ENCODE measurements around the gene CIRBP.

The CIRBP gene

DNA sequence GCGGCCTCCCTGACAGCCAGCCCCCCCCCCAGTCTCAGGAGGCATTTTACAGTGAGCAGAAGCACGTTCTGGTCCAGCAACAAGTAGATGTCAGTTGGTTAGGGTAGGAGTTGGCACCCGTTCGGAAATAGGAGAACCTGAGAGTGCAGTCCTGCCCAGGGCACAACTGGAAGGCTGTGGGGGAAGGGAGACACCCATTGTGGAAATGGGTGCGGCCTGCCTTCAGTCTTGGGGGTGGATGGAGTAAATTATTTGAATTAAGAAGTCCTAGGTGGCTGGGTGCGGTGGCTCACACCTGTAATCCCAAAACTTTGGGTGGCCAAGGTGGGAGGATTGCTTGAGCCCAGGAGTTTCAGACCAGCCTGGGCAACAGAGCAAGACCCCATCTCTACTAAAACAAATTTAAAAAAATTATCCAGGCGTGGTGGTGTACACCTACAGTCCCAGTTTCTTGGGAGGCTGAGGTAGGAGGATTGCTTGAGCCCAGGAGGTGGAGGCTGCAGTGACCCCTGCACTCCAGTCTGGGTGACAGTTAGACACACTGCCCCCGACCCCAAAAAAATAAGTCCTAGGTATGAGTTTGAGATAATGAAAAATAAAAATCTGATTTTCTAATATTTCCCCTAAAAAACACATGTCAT is 1.2 kb downstream of the CIRBP start:
- no peak for DNase-seq

DNA sequence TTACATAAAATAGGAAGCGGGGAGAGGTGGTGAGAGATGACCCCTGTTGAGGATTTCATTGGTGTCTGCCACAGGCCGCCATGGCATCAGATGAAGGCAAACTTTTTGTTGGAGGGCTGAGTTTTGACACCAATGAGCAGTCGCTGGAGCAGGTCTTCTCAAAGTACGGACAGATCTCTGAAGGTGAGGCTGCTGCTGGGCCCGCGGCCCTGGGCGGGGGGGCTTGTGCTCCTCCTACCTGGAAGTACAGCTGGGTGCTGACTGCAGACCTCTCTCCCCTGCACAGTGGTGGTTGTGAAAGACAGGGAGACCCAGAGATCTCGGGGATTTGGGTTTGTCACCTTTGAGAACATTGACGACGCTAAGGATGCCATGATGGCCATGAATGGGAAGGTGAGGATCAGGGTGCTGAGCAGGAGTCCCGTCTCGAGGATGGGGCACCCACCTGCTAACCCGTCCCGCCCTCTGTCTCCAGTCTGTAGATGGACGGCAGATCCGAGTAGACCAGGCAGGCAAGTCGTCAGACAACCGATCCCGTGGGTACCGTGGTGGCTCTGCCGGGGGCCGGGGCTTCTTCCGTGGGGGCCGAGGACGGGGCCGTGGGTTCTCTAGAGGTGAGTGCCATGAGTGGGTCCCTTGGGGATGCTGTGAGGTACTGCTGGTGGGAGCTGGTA is 1.9 kb downstream of the CIRBP start:
- DNase-seq = no peak

DNA sequence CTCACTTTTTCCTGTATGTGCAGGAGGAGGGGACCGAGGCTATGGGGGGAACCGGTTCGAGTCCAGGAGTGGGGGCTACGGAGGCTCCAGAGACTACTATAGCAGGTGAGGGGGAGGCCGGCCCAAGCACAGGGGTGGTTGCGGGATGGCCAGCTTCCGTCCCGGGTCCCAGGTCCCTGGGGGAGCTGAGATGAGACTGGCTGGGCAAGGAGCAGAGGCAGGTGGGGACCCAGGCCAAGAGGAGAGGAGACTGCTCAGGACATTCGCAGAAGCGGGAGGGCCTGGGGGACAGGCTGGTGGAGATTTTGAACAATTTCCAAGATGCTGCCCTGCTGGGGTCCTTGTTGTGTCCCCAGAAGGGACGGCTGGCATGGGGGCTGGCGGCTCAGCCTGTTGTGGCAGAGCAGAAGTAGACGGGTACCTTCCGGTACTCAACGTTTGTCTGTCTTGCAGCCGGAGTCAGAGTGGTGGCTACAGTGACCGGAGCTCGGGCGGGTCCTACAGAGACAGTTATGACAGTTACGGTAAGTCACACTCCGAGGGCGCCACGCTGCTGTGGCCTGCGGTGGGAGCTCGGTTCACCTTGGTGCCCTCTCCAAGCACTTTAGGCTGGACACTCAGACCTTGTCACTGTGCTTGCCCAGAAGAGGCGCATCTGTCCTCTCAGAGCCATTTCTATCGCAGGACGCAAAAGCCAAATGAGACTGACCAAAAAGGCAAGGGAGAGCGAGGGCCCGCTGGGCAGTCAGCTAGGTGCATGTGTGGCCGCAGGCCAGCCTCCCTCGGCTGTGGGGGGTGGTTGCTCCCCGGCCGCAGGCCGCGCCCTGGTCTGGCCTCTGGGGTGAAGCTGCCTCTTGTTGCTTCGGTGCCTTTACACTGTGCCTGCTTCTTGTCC is 2.6 kb downstream of the CIRBP start:
- no peak for DNase-seq

DNA sequence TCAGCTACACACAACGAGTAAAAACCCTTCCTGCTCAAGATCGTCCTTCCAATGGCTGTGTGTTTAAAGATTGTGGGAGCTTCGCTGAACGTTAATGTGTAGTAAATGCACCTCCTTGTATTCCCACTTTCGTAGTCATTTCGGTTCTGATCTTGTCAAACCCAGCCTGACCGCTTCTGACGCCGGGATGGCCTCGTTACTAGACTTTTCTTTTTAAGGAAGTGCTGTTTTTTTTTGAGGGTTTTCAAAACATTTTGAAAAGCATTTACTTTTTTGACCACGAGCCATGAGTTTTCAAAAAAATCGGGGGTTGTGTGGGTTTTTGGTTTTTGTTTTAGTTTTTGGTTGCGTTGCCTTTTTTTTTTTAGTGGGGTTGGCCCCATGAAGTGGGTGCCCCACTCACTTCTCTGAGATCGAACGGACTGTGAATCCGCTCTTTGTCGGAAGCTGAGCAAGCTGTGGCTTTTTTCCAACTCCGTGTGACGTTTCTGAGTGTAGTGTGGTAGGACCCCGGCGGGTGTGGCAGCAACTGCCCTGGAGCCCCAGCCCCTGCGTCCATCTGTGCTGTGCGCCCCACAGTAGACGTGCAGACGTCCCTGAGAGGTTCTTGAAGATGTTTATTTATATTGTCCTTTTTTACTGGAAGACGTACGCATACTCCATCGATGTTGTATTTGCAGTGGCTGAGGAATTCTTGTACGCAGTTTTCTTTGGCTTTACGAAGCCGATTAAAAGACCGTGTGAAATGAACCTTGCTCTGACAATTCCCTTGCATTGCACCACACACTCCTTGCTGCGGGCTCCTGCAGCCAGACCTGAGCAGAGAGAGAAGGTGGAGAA is 3.5 kb downstream of the CIRBP start:
- DNase-seq = no peak

DNA sequence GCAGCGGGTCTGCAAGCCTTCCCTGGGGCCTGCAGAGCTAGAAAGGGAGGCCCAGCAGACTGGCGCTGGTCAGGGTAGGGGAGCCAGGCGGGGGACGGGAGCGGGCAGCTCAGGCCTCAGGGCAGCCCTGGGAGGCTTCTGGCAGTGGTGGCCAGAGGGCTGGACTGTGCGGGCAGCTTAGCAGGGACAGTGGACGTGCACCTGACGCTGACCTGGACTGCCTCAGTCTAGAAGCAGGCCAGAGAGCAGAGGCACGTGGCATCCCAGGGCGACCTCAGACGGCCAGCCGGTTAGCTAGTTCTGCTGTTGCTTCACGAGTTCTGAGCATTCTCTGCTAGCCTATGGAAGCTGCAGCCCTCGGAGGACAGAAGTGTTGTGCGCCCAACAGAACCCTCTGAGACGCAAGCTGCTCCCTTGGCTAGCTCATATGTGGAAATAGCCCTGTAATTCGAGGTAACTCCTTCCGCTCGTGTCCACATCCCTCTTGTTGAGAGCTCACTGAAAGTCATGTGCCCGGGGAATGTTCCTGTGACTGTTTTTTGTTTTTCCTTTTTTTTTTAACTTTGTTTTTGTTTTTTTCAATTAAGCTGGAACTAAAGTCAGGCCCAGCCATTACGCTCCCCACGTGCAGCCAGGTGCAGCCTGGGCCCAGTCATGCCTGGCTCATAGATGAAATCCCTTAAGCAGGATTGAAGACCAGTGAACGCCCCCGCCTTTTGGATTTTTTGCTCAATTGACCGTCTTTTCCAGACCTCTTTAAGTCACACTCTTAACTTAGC is 4.3 kb downstream of the CIRBP start:
- no peak for DNase-seq

DNA sequence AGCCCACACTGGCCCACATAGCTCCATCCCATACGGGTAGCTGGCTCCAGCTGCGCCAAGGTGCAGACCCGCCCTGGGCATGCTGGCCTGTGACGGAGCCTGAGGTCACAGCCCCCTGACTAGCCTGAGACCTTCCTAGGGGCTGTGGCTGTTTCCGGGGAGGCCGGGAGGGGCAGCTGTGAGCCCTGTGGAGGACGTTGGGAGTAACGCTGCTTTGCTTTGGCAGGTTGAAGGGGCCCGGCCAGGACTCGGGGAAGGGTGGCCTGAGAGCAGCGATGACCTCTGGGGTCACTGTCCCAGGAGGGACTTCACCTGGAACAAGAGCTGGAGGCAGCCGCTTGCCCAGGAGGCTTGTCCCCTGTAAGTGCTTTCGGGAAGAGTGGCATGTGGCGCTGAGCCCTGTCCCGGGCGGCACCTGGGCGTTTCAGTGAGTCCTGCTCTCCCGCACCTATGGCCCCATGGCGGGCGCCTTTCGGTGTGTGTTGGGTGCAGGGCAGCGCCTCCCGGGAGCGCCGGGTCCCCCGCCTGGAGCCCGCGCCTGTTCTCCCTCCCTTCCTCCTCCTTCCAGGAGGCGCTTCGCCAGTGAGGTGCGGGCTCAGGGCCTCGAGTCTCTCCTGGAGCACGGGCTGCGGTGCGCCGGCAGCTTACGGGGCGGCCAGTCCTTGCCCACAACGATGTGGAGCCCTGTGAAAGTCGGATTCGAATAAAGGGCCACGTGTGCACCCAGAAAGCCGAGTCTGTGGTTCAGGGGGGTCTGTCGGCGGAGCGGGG is 5.1 kb downstream of the CIRBP start:
- no peak for DNase-seq

DNA sequence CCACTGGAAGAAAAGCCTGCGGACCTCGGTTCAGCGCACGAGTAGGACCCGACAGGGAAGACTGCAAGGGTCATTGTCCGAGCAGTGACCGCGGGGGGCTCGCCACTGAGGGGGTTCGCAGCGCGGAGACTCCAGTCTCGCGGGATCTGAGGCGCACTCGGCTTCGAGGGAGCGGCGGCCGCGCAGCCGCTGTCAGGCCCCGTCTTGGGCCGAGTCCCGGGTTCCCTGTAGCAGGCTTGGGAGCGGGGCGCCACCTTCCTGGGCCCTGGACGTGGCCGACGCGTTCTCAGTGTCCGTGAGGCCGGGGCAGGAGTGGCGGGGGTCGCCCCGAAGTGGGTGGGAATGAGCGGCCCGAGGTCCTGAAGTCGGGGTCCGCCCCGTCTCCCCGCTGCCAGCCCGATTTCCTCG is 5.7 kb downstream of the CIRBP start:
- no peak for DNase-seq

DNA sequence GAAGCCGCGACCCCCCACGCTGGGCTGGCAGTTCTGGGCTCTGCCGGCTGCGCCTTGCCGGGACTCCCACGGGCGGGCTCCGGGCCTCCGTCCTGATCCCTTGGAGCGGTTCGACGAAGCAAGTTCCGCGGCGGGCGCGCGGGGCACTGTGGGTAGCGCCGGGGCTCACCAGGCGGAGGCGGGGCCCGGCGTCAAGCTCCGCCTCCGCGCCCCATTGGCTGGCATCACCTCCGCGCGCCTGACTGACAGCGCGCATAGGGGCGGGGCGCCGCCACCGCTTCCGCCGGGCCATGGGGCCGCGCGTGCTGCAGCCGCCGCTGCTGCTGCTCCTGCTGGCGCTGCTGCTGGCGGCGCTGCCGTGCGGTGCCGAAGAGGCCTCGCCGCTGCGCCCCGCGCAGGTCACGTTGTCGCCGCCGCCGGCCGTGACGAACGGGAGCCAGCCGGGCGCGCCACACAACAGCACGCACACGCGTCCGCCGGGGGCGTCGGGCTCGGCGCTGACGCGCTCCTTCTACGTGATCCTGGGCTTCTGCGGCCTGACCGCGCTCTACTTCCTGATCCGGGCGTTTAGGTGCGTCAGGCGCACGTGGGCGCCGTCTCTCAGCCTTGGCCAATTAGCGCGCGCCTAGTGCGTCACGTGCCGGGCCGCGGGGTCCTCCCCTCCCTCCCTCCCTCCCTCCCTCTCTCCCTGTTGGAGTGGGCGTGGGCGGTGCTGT is 6.3 kb downstream of the CIRBP start, which contains the start of gene FAM174C:
Gene FAM174C (plus strand): TSS at position 271 of the 716 bp plus-strand sequence. CDS start 20 bp downstream, at position 291.
- DNase-seq = peak; percentile 93

DNA sequence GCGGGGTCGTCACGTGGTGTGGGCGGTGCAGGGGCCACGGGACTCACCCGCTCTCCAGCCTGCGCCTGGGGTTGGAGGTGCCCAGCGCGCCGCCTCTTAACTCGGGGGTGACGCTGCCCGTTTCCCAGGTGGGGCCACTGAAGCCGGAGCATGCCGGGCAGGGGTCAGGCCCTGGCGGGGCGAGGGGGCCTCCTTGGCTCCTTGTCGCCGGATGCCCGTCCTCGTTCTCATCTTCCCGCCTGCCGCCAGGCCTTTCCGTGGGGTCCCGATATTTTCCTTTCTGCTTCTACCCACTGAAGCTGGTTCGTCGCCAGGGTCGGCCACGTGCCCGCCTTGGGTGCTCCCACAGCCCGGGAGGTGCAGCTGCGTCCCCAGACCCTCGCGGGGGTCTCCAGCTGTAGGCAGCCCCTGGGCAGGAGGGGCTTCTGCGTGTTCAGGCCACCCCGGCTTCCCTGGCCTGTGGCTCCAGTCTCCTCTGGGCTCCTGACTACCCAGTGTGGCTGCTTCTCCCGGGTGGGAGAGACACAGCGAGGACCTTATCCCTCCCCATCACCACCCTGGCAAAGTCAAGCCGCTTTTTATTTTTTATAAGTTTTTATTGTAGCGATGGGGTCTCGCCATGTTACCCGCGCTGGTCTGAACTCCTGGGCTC is 7.0 kb downstream of the CIRBP start:
- no peak for DNase-seq

DNA sequence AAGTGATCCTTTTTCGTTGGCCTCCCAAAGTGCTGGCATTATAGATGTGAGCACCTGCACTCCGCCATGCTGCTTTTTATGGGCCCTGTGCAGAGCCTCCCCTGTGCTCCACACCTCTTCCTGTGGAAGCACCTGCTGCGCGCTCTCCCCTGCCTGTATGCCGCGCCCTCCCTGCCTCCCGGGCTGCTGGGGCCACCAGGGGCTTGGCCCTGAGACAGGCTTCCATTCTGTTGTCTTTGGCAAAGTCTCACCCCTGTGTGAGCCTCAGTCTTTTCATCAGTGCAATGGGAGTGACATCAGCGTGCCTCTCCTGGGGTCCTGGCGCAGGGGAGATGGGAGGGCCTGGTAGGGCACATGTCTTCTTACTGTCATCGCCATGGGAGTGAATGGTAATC is 7.5 kb downstream of the CIRBP start:
- DNase-seq = no peak

DNA sequence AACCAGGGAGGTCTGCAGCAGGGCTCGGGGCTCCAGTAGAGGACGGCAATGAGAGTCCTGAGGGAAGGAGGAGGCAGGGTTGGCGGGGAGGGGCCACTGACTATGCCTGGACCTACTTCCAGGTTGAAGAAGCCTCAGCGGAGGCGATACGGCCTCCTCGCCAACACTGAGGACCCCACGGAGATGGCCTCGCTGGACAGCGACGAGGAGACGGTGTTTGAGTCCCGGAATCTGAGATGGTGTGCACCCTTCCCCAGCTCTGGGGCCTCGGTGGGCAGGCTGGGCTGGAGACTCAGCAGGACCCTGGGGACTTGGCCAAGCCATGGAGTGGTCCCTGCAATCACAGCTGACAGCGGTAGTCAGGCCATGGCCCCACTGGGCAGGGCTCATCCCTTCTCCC is 7.9 kb downstream of the CIRBP start:
- no peak for DNase-seq

DNA sequence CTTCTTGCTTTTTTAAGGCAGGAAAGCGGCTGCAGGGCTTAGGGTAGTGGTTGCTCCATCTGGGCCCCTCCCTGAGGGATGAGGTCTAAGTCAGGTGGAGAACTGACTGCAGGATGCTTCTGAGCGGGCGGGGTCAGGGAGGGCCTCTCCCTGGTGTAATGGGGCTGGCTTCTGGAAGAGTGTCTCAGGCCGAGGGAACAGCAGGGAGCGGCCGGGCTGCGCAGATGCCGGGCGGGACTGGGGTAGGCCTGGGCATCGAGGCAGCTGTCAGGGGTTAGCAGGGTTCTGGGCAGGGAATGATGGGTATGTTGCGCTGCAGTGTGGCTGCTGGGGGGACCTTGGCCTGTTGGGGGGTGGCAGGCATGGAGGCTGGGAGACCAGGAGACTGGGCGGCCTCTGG is 8.9 kb downstream of the CIRBP start:
- DNase-seq = no peak

DNA sequence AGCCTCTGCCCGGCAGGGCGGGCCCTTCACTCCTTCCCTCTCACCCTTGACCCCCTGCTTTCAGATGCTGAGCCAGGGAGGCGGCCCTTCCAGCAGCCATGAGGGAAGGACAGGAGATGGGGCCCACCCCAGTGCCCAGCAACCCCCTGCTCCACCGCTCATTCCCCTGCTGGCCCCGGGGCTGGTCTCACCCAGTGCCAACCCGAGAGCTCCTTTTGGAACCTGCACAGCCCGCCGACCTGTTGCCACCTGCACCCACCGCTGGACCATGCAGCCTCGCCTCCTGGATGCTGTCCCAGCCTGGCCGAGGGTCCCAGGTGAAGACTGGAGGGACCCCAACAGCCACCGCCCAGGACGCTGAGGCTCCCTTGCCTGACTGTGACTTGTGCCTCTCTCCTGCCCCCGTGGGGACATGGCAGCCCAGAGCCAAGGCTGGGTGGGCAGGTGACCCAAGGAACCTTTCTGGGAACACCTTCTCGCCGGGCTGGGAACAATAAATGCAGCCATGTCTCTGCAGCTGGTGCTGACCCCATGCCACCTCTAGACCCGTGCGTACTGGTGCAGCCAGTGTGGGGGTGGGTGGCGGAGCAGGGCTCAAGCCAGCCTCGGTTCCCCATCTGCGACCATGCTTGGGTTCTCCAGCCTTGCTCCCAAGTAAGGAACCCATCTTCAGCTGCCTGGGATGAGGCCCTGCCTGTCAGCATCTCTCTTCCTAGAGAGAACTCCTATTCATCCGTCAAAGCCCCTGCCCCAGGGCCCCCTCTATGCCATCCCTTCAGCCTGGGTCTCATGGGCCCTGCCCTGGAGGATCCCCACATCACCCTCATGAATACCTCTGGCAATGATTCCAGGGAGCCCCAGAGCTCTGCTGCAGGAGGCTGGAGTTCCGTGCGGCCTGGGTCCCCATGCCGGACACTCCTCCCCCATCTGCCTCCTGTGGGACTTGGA is 9.9 kb downstream of the CIRBP start:
- no peak for DNase-seq

DNA sequence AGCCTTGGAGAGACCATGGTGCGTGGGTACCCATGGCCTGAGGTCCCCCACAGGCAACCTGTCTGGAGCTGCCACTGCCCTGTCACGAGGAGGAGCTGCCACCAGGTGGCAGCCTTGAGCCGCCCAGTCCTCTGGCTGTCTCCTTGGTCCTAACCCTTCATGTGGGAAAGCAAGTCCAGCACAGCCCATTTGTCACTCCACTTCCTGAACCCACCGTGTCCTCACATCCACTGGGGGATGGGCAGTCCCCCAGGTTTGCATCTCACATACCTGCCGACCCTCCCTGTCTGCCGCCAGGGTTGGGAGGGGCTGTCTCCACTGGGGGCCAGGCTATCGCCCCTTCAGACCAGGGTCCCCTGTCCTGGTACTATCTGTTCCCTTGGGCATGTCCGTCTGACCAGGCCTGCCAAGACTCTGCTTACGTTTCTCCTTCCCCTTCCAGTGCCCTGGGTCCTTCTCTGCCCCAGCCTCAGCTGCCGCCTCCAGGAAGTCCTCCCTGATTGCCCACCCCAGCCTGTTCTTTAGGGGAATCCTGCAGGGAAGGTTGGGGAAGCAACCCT is 10.7 kb downstream of the CIRBP start:
- DNase-seq = peak; percentile 76

DNA sequence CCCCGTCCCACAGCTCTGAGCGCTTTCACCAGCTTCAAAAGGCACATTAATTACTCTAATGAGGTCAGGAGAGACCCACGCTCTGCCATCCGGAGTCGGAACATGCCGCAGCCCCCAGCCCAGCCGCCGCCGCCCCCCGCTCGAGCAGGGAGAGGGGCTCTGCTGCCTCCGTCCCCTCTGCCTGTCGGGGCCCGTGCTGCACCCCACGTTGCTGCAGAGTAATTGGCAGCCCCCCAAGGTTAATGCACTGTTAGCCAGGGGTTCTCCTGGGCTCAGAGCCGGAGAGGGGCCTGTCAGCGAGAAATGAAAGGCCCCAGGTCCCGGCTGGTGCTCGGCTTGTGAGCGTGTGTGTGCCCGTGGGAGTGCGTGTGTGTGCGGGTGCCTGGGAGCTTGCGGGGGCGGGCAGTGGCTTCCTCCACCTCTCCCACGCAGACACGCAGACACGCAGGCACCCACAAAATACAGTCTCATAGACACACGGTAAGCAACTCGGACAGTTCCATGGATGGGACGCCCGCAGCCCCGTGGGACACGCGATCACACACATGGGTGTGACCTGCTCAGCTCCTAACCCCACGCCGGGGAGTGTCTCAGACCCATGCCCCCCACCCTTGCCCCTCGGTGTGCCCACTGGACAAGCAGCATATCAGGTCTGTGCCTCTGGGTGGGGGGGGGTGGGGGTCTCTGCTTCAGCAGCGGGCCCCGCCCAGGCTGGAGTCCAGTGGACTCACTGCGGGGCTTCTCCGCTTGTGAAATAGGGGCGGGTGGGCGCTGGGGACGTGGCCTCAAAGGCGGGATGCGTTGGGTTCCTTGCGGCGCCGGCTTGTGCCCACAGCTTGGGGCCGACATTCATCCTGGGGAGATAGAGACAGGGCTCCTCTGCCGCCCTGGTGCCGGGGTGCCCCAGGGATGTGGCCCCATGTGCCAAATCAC is 11.8 kb downstream of the CIRBP start:
- DNase-seq = no peak

DNA sequence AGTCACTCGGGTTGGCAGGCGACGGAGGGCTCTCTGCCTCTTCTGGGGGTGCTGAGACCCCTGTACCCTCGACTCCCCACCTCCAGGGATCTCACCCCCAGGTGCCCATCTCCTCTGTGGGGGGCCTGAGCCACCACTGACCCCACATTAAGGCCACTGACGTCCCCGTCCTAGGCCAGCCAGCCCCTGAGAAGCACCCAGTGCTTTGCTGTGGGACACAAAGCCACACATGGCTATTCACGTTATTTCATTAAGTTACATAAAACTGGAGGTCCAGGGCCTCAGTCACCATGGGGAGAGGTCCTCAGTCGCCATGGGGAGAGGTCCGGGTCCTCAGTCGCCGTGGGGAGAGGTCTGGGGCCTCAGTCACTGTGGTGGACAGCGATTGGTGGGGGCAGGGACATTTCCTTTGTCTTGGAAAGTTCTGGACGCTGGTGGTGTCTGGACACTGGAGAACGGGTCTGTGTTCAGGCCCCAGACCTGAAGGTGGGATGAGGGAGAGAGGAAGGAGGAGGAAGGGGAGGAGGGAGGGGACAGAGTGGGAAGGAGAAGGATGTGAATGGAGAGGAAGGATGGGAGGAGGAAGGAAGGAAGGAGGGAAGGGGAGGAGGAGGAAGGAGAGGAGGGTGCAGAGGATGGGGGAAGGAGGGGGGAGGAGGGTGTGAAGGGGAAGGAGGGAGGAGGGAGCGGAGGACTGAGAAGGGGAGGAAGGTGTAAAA is 12.6 kb downstream of the CIRBP start:
- DNase-seq = no peak

All from activated gamma-delta T cell treated with Interleukin-2 at 50 U/mL for 16 hours (primary cell).